GM08714 (cell line): ENCODE measurements around the gene ACOT13.
"Not testable (repeated sequence)": the region's sequence is repeated elsewhere in the genome, so short reads cannot be mapped to it uniquely, and the experiment has no call there.

Source experiments
- H3K4me3 ChIP-seq: fragments of 200-500 bp; sonication (Bioruptor generic); 2 replicates; pipeline ENCODE4 v1.5.1; 2014; ENCODE audit warnings: mild to moderate bottlenecking, low read length, inconsistent platforms
- ZNF274 ChIP-seq: IDR thresholded peaks from 2 replicates; pipeline ENCODE4 v1.6.1; 2012; ENCODE audit warnings: mild to moderate bottlenecking, low read depth, low read length

Gene ACOT13

GRCh38 chr6:24672620-24673182, 5.8 kb downstream of the ACOT13 start:
- no peak for TF ChIP-seq ZNF274
- no peak overlapping the region for H3K4me3 ChIP-seq

- H3K4me3 ChIP-seq: no peak overlapping the region
These were observed 6.7 kb downstream of the ACOT13 start for GRCh38 chr6:24673625-24674024.

GRCh38 chr6:24678792-24679352, 12.0 kb downstream of the ACOT13 start:
- H3K4me3 ChIP-seq: not testable (repeated sequence)

More at GRCh38 chr6:24673625-24674024, 6.7 kb downstream of the ACOT13 start:
- TF ChIP-seq ZNF274: no peak

GRCh38 chr6:24680582-24680981, 13.7 kb downstream of the ACOT13 start:
- no peak for TF ChIP-seq ZNF274
- H3K4me3 ChIP-seq: no peak overlapping the region

- no peak for TF ChIP-seq ZNF274
- H3K4me3 ChIP-seq: no peak overlapping the region
These were observed 16.7 kb downstream of the ACOT13 start for GRCh38 chr6:24683297-24684296.

GRCh38 chr6:24686408-24686807, 19.5 kb downstream of the ACOT13 start:
- H3K4me3 ChIP-seq: no peak overlapping the region
- no peak for TF ChIP-seq ZNF274

- H3K4me3 ChIP-seq: no peak overlapping the region
- no peak for TF ChIP-seq ZNF274
These were observed 20.1 kb downstream of the ACOT13 start for GRCh38 chr6:24686946-24687345.

- no peak for TF ChIP-seq ZNF274
- H3K4me3 ChIP-seq: no peak overlapping the region
These were observed 23.1 kb downstream of the ACOT13 start for GRCh38 chr6:24689964-24690363.

- no peak for TF ChIP-seq ZNF274
These were observed 23.7 kb downstream of the ACOT13 start for GRCh38 chr6:24690593-24690992.

GRCh38 chr6:24691550-24691949, 24.7 kb downstream of the ACOT13 start:
- no peak overlapping the region for H3K4me3 ChIP-seq
- TF ChIP-seq ZNF274: no peak

More at GRCh38 chr6:24690593-24690992, 23.7 kb downstream of the ACOT13 start:
- no peak overlapping the region for H3K4me3 ChIP-seq

- no peak overlapping the region for H3K4me3 ChIP-seq
- no peak for TF ChIP-seq ZNF274
These were observed 25.1 kb downstream of the ACOT13 start for GRCh38 chr6:24692003-24692402.

GRCh38 chr6:24692415-24692814, 25.5 kb downstream of the ACOT13 start:
- no peak overlapping the region for H3K4me3 ChIP-seq
- TF ChIP-seq ZNF274: no peak

GRCh38 chr6:24692848-24693592, 26.1 kb downstream of the ACOT13 start:
- no peak for TF ChIP-seq ZNF274
- H3K4me3 ChIP-seq: no peak overlapping the region

- no peak overlapping the region for H3K4me3 ChIP-seq
- TF ChIP-seq ZNF274: no peak
These were observed 27.3 kb downstream of the ACOT13 start for GRCh38 chr6:24694198-24694597.

- not testable (repeated sequence) for H3K4me3 ChIP-seq
These were observed 28.8 kb downstream of the ACOT13 start for GRCh38 chr6:24695635-24696034.
